GM21360 (cell line): ENCODE results near the gene XDH.

Experiments used
- ATAC-seq: cut with Tn5 transposase; IDR thresholded peaks from one replicate; pipeline ENCODE4 v1.9.1; 2021; ENCODE audit warnings: mild to moderate bottlenecking, moderate library complexity; ENCODE audit not compliant: unreplicated experiment

Gene XDH

GRCh38 chr2:31404302-31404701 is 10.2 kb downstream of the XDH start:
- ATAC-seq = no peak

DNA sequence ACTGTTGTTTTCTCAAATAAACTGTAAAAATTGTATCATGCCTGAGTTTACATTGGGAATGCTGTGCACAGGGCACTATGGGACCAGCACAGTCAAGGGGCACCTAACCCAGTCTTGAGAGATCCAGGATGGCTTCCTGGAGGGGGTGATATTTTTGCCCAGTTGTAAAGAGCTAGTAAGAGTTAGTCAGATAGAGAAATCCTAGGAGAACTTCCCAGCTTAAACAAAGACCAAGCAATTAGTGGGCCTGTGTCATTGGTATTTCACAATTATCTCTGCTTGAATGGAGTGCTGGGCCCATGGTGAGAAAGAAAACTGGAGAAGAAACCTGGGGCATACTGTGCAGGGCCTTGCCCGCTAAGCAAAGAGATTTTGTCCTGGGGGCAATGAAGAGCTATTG is 12.2 kb downstream of the XDH start:
- ATAC-seq = no peak

GRCh38 chr2:31401580-31401979 is 13.0 kb downstream of the XDH start:
- no peak for ATAC-seq

DNA sequence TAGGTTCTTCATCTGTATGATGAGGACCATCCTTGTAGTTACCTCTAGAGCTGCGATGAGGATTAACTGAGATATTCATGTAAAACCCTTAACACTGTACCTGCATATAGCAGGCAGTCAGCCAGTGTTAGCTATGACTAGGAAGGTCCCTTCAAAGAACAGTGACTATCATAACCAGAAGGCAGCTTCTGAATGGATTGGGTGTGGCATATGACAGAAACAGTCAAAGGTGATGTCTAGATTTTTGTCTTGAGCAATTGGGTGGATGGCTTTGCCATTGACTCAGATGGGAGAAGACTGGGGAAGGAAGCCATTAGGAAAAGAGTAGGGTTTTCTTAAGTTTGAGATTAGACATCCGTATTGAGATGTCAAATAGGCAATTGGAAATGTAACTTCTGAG is 15.7 kb downstream of the XDH start:
- ATAC-seq = no peak

GRCh38 chr2:31397094-31397493 is 17.4 kb downstream of the XDH start:
- ATAC-seq = no peak

DNA sequence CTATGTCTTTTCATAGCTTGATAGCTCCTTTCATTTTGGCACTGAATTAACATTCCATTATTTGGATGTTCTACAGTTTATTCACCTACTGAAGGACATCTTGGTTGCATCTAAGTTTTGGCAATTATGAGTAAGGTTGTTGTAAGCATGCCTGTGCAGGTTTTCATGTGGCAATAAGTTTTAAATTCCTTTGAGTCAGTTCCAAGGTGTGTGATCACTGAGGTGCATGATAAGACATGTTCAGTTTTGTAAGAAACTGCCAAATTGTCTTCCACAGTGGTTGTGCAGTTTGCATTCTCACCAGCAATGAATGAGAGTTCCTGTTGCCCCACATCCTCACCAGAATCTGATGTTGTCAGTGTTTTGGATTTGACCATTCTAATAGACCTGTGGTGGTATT is 24.2 kb downstream of the XDH start:
- no peak for ATAC-seq

DNA sequence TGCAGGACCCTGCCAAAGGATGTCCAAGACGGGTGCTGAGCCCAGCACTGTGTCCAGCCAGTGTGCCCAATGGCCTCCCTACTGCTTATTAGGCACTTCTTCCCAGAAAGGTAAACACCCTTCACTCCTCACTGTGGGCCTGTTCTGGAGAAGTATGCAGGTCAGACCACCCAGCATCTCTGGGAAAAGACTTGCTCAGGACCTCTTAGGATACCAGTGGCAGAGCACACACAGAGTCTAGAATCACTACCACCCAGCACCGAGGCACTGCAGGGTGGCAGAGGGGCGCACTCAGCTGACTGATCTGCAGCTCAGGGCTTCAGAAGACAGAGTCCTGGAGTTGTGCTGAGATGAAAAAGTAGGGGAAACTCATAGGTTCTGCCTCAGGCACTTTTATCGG is 25.8 kb downstream of the XDH start:
- no peak for ATAC-seq

- ATAC-seq = no peak
Measured at GRCh38 chr2:31387850-31388249, 26.7 kb downstream of the XDH start.

DNA sequence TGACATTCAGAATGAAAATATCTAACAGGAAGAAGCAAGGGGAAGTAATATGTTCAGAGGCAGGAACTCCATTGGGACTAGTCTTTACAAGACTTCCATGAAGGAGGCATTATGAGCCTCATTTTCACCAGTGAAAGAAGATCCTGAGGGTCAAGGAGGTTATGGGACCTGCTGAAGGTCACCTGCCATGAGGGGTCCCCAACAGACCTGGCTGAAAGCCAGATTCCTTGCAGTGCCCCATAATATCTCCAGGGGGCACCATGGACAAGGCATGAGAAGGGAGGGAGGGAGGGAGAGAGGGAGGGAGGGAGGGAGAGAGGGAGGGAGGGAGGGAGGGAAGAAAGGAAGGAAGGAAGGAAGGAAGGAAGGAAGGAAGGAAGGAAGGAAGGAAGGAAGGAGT is 27.9 kb downstream of the XDH start:
- ATAC-seq = no peak

- no peak for ATAC-seq
Measured at GRCh38 chr2:31386172-31386571, 28.4 kb downstream of the XDH start.

GRCh38 chr2:31384771-31385276 is 29.7 kb downstream of the XDH start:
- ATAC-seq = no peak

DNA sequence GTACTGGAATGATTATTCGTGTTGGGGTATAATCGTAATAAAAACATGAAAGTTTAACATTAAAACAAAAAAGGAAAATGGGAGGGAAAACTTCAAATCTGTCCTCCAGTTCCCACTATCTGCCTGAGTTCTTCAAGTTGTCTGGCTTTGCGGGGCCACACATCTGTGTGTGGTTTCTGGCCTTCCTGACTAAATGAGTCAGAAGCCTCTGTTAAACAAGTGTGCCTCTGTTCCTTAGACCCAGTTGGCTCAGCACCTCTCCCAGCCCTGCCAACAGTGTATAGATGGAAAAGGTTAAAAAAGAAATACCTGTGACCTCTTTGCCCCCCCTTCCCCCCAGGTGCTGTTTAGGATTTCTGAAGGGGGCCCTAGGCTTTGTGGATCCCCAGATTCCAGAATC is 30.2 kb downstream of the XDH start:
- peak; percentile 70 for ATAC-seq

GRCh38 chr2:31383471-31384153 is 30.9 kb downstream of the XDH start:
- ATAC-seq = no peak

DNA sequence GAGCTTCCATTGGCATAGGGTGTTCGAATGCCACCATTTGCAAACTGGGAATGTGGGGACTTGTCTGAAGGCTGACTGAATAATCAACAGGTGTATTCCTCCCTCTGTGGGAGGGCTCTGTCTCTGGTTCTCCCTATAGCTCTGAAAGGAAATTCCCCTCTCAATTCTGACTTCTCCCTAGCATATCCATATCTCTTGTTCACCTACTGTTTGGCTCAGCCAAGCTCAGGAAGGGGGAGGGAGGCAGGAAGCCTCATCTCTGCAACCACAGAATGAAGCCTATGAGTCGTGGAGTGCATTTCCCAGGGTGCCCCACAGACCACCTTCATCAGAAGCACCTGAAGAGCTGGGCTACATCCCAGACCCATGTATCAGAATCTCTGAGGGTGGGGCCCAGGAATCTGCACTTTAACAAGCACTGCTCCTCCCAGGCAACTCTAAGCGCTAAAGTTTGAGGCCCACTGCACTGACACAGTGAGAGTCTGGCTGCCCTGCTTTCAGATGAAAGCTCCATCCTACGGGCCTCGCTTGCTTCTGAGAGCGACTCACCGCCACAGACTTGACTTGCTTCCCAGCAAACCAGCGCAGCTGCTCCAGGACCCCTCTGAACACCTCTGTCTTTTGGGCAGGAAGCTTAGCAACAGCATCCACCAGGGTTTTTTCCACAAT is 32.0 kb downstream of the XDH start:
- ATAC-seq = no peak

DNA sequence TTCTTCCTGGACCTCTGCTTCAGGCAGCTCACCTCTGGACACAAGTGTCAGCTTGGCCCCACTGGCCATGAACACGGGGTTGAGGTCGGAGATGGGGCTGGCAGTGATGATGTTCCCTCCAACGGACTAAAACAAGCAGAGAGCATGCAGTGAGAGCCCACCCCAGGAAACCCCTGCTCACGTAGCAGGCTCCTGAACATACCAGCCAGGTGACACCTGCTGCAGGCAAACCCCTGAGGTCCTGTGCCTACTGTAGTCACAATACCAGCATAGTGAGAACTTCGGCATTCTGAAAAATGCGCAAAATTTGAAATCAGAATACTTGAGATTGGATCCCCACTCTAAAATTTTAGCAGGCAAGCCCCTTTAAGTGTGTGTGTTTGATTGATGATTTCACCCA is 32.9 kb downstream of the XDH start:
- ATAC-seq = no peak

DNA sequence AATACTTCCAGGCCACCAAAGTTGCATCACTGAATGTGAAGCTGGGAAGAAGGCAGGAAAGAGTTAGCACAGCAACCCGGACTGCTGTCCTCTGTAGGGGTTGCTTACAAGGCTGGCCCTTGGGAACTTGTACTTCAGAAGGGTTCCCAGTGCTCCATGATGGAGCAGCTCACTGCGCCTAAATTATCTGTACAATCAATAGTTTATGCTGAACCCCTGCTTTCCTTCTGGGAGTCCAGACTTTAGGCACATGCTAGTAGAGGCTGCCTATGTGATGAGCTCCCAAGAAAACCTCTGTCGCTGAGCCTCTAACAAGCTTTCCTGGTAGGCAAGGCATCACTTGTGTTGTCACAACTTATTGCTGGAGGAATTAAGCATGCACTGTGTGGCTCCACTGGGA is 34.3 kb downstream of the XDH start:
- ATAC-seq = no peak

- ATAC-seq = no peak
Measured at GRCh38 chr2:31379747-31380146, 34.8 kb downstream of the XDH start.

- ATAC-seq = no peak
Measured at GRCh38 chr2:31378791-31379501, 35.6 kb downstream of the XDH start.

DNA sequence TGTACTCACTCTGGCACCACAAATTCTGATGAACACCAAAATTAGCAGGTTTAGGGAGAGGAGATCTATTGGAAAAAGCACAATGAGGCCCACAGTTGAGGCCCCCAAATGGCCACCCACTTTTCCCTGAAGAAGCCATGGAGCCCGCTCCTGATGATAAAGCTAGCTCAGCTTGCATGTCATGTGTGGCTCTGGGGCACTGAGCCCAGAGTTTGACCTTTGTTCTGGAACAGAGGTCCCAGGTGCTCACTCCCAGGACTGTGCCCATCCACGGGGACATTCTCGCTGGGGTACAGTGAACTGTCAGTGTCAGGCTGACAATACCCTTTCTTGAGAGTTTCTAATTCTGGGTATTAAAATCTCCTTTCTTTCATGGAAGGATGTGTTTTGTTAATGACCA is 36.2 kb downstream of the XDH start:
- no peak for ATAC-seq

GRCh38 chr2:31373127-31373526 is 41.4 kb downstream of the XDH start:
- ATAC-seq = no peak

GRCh38 chr2:31372097-31372496 is 42.4 kb downstream of the XDH start:
- no peak for ATAC-seq

DNA sequence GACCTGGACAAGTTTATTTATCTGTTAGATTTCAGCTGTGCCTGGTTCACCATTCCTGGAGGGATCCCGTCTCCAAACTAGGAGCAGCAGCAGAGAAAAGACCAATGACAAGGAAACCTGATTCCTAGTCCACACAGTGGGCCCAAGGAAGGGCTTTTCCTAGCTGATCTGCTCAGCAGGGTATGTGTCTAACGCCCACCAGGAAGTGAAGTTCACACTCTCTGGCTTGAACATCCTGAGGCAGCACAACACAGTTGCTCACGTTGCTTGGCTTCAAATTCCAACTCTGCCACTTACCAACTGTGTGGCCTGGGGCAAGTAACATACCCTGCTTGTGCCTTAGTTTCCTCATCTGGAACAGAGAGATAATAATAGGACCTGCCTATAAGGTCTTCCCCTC is 42.9 kb downstream of the XDH start:
- ATAC-seq = no peak
